ENCODE measurements around the gene ABLIM3.

DNA sequence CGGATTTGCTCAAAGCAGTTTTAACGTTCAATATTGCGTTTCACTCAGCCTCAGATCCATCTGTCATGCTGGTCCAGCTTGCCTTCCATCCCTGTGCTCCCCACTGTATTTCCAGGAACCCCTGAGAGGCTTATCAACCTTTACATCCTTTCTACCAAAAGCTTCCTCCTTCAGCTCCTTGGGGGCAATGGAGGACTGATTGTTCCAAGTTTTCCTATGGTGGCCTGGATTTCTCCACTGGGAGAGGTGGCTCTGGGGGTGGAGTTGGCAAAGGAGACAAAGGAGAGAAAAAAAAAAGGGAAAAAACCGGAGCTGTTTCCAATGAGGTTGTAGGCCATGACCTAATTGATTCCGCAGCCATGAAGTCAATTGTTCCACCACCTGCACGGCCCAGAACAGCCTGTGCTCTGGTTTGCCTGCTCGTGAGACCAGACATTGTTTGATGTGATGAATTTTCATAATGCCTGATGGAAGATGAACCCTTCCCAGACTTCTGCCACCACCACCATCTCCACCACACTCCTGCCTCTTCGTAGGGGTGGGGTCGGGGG lies 54.1 kb downstream of the ABLIM3 start:
- TF ChIP-seq ZNF274 (IDR thresholded peaks at IDR 0.05; ENCODE audit: low read depth, low read length) (no peak), YY1 (IDR thresholded peaks at IDR 0.05; ENCODE audit: insufficient read depth, insufficient read length) (no peak)
